GM19351 (cell line): ENCODE measurements around the gene CCDC138.
A peak's percentile ranks its signal among the peaks of the same experiment; 100 is the strongest.

Source experiments
- ATAC-seq: cut with Tn5 transposase; IDR thresholded peaks from one replicate; pipeline ENCODE4 v1.9.1; 2021; ENCODE audit warnings: mild to moderate bottlenecking, moderate library complexity; ENCODE audit not compliant: unreplicated experiment

CCDC138 gene

DNA sequence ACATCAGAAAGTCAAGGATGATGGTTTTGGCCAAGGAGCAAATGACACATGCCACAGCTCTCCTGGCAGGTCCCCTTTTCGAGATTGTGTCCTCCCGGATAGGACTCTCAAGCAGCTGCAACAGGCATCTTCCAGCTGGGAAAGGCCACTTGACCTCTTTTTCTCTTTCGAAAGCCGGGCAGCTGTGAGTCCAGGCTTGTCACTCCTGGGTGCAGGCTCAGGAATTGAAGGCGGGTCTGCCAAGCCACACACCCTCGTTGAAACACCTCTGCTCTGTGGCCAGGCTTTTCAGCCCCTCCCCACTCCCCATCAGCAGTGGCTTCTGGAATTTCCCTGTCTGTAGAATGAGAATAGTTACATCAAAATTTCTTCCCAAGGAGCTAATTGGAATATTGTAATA is 98.0 kb downstream of the CCDC138 start:
- no peak for ATAC-seq

DNA sequence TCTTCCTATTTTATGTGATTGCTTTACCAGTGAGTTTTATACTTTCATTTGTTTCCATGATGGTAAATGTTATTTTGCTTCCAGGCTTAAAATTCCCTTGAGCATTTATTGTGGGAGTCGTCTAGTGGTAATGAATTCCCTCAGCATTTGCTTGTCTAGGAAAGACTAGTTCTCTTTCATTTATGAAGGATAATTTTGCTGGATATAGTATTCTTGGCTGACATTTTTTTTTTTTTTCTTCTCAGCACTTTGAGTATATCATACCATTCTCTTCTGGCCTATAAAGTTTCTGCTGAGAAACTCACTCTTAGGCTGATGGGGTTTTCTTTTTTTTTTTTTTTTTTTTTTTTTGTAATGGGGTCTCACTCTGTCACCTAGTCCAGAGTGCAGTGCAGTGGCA is 103.3 kb downstream of the CCDC138 start:
- no peak for ATAC-seq

DNA sequence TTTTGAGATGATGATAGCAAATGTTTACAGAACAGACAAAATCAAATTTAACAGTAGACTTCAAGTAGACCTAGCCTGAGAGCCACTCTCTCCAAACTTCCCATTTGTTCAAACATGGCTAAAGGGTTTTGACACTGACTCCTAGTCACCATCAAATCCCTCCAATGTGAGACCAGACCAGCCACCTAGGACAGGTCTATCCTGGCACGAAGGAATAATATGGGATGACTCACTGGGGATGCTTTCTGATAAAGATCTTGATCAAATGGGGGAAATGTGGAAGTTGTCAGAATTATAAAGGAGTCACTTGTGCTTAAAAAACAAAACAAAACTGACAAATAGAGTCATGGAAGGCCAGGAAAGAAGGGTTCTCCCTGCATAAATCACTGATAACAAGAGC is 106.7 kb downstream of the CCDC138 start:
- ATAC-seq = no peak

DNA sequence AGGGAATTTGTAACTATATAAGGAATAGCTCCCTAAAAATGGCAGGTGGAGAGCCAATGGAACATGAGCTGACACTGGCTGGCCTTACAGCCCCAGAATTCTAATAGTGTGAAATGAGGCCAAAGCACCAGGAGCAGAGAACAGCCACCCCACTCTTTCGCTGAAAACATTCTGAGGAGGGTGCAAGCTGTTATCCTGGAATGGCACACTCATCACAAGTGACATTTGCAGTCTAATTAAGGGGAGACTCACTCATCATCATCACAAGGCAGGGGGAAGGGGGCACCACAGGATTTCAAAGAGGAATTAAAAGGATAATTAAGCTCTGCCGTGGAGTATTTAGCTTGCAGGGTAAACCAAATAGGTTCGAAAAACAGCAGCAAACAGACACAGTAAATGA is 108.2 kb downstream of the CCDC138 start:
- ATAC-seq = no peak

DNA sequence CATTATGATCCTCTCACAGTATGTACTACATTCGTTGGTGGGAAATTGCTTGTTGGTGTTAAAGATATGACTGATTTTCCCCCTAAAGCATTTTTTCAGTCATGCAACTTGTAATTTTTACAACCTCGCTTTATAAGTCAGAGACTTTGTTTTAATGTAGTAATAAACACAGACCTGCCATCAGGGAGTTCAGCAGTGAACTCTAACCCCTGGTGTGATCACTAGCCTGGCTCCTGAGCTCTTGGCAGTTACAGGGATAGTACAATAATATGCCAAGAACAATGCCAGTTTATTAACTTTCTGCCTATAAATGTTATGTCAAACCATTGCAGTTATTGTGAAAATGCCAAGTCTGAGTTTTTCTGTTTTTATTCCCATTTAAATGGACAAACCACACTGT is 108.6 kb downstream of the CCDC138 start:
- ATAC-seq = no peak

DNA sequence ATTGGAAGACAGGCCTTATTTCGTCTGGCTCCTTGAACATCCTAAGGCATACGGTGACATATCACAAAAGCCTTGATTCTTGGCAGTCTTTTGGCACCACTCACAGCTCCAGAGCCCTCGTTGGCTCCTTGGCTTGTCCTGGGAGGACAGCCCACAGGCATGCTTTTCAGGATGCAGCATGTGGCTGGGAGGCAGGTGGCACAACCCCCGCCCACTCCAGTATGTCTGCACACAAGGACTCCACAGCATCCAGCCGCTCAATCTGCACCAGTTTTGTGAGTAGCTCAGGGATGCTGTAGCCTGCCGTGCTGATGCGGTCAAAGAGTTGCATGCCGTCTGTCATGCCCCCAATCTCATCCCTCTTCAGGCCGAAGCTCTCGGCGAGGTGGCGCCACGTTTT is 110.2 kb downstream of the CCDC138 start:
- ATAC-seq = no peak

DNA sequence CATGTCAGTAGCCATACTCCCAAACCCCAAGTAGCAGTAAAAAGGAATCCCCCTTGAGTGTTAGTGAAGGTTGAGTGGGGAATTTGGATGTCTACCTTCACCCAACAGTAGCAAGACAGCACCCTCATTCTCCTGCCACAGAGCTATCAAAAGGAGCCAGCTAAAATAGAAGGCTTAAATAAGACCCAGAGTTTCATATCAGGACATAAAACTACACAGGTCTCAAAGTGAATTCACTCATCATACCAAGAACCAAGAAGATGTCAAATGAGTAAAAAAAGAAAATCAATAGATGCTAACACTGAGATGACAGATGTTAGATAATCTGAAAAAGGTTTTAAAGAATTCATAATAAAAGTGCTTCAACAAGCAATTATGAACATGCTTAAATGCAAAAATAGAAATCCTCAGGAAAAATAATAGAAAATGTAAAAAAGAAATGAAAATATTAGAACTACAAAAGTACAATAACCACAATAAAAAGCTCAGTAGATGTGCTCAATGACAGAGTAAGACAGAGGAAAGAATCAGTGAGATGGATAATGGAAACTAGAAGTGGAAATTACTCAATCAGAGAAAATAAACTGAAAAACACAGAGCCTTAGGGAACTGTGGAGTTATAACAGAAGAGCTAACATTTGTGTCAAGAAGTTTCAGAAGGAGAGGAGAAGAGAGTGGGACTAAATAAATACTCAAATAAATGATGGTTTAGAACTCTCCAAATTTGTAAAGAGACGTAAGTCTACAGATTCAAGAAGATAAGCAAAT is 111.9 kb downstream of the CCDC138 start:
- ATAC-seq = peak; percentile 54

DNA sequence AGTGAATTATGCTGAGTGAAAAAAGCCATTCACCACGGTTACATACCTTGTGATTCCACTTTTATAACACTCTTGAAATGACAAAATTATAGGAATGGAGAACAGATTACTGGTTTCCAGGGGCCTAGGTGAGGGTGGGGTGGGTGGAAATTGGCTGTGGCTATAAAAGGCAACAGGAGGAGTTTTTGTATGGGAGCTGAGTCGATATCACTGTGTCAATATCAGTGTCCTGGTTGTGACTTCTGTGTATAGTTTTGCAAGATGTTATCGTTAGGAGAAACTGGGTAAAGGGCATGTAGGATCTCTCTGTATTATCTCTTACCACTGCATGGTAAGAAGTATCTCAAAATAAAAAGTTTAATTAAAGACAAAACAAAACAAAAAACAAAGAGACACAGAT is 118.1 kb downstream of the CCDC138 start:
- ATAC-seq = no peak

DNA sequence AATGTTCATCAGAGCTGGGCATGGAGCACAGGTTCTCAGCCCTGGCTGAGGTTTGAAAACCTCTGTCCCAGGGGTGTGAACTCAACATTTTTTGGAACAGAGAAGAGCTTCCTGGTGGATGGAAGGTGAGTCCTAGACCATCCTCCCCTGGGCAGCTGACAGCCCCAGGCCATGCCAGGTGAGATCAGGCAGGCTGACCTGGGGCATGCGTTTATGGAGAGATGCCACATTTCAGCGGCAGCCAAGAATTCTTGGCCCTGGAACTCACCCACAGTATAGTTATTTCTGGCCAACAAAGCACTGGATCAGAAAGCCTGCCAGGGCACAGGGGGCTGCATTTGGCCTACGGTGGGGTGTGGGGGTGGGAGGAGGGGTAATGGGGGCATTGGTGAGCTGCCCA is 118.6 kb downstream of the CCDC138 start:
- no peak for ATAC-seq

DNA sequence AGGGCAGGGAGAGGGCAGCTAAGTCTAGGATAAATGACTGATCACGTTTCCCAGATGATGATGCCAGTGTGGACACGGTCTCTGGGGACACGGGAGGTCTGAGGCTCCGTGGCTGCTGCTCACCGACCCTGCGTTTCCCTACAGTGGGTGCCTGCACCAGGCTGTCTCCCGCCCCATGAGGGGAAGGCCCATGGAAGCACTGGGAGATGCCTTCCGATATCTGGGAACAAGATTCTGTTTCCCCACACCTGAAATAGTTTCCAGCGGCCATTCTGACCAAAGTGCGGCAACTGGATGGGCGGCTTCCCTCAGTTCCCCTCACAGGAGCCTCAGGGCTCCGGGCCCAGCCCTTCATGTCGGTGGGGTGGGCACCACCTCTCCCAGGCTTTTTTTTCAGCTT is 119.3 kb downstream of the CCDC138 start:
- no peak for ATAC-seq

DNA sequence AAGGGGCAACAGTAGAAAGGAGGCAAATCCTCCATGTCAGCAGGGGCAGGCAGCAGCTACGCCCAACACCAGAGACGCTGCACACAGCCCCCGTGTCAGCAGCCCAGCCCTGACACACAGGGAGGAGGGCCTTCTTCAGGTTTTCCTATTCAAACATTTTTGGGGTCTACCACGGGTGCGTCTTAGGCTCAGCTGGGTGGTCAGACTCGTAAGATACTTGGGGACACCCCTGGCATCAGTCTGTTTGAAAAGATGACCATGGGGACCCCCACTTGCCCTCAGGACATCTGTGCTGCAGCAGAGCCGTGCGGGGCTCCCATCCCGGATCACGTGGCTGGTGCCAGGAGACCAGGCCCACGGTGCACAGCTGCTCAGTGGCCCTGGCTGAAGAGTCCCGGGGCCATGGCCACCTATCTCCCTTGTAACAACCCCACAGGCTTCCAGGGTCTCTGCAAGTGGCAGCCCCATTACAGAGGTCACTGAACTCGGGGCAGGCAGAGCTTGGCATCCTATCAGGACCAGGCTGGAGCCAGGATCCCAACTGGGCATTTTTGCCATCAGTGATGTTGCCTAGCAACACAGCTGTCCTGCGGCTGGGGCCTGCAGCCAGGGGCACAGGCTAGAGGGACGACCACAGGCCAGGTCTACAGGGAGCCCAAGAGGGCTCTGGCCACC is 120.0 kb downstream of the CCDC138 start:
- ATAC-seq = no peak

DNA sequence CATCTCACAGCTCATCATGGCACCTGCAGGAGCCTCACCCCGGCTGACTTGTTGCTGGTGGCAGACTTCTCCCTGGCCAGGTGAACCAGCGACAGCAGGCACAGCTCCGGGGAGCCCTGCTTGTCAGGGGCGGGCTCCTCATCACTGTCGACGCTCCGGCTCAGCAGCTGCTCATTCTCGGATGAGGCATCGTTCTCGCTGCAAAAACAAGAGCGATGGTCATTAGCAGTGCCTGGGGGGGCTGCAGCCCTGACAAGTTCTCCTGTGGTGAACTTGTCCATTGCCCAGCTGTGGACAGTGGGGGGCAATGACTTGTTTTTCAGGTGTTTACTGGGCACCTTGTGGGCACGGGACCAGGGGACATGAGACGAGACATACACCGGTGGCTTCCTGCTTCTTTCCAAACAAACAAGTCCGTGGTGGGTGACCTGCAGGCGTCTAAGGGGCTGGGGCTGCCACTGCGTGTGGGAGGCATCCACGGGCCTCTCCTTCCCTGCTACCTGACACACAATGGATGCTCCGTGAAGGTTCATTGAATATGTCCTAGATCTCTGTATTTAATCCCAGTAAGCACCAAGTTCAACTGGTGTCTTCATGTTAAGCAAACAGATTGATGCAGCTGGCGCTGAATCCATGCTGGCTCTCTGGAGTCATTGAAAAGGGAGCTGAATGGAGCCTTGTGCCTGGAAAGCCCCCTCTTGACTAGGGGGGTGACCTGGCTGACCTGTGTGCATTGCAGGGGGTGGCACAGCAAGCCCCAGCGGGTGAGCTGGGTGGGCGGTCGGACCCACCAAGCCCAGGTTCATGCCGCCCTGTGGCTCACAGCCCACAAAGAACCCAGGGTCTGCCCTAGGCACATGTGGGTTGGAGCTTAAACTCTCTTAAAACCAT is 121.5 kb downstream of the CCDC138 start:
- ATAC-seq = no peak

DNA sequence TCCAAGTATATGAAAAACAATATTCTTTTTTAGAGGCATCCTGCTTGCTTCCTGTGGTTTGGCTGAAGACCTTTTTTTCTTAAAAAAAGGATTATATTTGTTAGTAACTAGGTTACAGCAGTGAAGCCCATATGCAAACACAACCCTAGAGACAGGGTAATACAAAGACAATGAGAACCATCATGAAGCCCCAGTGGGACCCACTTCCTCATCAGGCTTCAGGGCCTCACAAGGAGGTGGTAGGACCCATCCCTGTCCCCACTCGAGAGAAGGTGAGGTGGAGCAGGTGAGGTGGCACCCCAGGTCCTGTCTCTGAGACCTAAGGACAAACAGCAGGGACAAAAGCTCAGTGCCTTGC is 122.1 kb downstream of the CCDC138 start:
- ATAC-seq = no peak

DNA sequence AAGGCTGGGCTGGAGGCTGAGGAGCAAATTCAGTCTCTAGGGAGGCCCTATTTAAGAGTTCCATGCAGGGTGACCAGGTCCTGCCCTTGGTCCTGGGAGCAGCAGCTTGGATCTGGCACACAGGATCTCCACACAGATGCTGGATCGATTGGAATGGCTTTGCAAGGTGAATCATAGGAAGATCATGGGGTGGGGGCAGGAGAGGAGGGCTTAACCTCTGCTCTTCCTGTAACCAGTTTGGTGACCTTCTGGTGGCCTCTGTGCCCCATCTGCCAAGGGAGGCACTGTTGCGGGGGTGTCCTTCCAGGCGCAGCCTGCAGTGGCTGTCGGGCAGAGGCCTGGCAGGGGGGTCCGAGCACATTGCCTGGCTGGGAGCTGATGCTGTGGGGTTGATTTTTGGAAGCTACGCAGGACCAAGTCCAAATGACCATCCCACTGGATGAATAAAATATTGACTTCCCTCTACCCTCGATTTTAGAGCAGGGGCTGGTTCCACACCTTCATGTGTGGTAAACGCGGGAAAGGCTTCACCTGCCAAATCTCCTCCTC is 122.8 kb downstream of the CCDC138 start:
- no peak for ATAC-seq

DNA sequence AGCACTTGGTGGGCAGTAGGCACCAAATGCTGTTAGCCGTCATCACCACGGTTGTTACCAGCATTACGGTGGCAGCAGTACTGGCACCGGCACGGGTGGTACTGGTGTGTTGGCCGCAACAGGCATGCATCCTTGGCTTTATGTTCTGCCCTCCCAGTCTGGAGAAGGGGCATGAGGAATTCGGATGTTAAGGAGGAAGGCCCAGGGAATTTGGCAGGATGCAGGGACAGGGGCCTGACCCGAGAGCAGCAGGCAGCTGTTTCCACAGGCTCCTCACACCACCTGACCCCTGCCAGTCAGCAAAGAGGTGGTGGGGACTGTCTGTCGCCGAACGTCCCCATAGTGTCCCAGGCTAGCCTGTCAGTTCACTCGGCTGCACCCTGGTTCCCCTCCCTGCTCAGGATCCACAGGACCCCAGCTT is 123.5 kb downstream of the CCDC138 start:
- no peak for ATAC-seq

DNA sequence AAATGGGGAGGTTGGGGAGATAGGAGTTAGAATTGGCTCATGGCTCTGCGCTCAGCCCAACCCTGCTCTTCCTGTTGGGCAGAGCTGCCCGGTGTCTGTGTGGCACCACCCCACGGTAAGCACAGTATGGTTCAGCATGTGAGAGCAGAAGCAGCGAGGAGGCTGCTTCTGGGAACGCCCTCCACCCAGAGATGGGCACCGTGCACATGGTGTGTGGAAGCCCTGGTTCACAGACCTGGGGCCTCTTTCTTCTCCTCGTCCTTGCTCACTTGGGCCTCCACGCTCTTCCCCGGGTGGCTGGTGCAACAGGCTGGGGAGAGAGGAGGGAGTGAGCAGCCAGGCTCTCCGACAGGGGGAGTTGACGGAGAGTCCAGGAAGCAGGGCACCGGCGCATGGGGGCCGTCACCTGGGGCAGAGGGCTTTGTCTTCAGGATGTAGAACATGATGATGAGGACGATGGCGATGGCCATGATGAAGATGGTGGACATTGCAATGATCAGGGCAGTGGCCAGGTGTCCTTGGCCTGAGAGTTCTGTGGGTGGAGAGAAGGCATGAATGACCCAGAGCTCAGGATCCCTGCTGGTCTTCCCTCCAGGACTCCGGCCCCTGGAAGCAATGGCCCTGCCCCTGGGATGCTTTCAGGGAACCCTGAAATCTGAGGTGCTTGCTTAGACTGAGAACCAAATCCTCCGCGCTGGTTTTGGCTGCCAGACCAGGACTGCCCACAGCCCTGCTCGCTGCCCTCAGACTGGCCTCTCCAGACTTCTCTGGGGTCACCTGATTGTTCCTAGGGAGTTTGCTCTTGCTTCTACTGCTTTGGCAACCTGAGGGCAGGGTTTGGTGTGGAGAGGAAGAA is 124.2 kb downstream of the CCDC138 start:
- ATAC-seq = no peak

DNA sequence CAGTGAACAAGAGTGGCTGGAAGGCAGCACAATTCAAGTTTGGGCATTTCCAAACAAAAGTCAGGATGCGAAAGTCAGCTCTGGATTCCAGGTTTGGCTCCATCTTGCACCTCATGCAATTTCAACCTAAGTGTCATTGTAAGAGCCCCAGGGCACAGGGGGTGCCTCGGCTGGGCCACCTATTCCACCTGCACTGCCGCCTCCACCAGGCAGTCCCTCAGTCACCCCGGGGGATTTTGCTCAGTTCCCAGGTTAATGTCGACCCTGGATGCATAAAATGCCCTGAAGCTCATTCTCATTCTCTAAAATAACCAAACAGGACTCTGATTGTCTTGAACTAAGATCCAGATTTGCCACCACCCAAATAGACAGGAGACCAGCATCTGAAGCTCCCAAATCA is 124.8 kb downstream of the CCDC138 start:
- no peak for ATAC-seq

DNA sequence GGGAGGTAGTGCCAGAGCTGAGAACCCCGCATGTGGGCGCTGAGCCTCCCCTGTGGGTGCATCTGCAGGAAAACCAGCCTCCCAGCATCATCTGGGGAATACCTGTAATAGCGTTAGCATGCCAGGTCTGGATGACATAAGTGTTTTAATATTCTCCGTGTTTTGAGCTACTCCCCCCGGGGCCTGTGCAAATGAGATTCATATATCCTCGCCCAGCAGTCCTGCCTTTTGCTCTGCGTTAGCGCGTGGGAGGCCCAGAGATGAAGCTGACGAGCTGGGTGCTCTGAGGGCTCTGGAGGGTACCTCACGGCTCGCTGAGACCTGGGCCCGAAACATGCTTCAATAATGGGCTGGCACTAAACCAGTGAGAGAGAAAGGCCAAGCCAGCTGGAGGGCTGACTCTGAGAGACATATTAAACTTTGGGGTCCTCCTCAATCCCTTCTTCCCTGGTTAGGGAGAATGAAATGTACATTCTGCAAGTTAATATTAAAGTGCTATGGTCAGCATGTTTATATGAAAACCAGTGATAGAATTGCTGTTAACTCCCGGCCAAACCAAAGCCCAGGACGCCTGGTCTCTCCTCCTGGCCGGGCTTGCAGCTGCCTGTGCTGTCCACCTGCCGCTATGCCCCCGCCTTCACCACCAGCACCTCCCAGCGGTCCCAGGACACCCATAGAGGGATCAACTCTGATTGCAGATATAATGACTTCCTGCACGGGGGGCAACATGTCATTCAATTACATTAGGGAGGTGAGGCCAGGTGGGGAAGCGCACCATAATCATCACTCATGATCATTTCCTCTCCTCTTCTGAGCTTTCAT is 125.4 kb downstream of the CCDC138 start:
- no peak for ATAC-seq

DNA sequence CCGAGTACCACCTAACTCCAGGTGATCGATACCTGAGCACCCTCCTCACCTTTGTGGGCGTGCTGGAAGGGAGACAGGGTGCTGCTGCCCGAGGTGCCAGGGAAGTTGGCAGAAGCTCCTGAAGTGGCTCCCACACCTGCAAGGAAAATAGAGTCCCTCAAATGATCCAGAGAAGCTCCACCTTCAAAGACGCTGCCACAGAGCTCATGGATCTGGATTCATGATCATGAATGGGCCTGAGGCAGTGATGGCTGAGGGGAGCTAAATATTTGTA is 126.0 kb downstream of the CCDC138 start:
- no peak for ATAC-seq
